AG04449 (cell line): Measurements from ENCODE around the gene COL13A1.

ENCODE experiments used
- CTCF ChIA-PET: fragments of 350-600 bp; formaldehyde crosslinking; extraction: SDS; loops from one replicate; lab custom pipeline; 2021; ENCODE audit warnings: antibody characterized with exemption; lab: Yijun Ruan, JAX
- POLR2A ChIA-PET: fragments of 400-600, 350-600 bp; formaldehyde crosslinking; extraction: SDS; loops from one replicate; lab custom pipeline; 2020; ENCODE audit warnings: antibody characterized with exemption, inconsistent platforms; lab: Yijun Ruan, JAX
- DNase-seq: peaks from one replicate; pipeline ENCODE4 v3.0.0-alpha.2; 2010; ENCODE audit warnings: low read depth, low spot score
- H3K4me3 ChIP-seq: 2 replicates; pipeline ENCODE4 v1.5.1; 2011; ENCODE audit warnings: low read depth, mild to moderate bottlenecking, control low read depth, low read length
- CTCF ChIP-seq: IDR thresholded peaks from one replicate; pipeline ENCODE4 v1.5.1; 2011; ENCODE audit warnings: mild to moderate bottlenecking, moderate library complexity, low read length, control low read depth, inconsistent platforms; ENCODE audit not compliant: insufficient read depth; ENCODE audit errors: missing control alignments

COL13A1 gene

GRCh38 chr10:69818676-69819239 lies 17.1 kb downstream of the COL13A1 start:
- DNase-seq = no peak
- ChIA-PET CTCF (interaction anchor here (0.9 to 1.3 kb wide), 4 partner anchors 11 to 96 kb away, joined by 3 to 7 read pairs (median 4); no protein-coding TSS in a partner anchor), POLR2A (no interaction called here)
- no peak for TF ChIP-seq CTCF
- H3K4me3 ChIP-seq = no peak overlapping the region

GRCh38 chr10:69819716-69820506 lies 18.2 kb downstream of the COL13A1 start:
- POLR2A ChIA-PET = no interaction called here
- no peak for TF ChIP-seq CTCF
- no peak for DNase-seq
- no peak overlapping the region for H3K4me3 ChIP-seq
- CTCF ChIA-PET = interaction anchor here (0.9 to 2.5 kb wide), 2 partner anchors 17 to 20 kb away, joined by 3 to 9 read pairs; no protein-coding TSS in a partner anchor

GRCh38 chr10:69820817-69821216 lies 19.1 kb downstream of the COL13A1 start:
- POLR2A ChIA-PET = no interaction called here
- TF ChIP-seq CTCF = no peak
- no peak for DNase-seq
- CTCF ChIA-PET = interaction anchor here (1.0 to 2.5 kb wide), 2 partner anchors 21 to 94 kb away, joined by 3 to 9 read pairs; no protein-coding TSS in a partner anchor
- H3K4me3 ChIP-seq = no peak overlapping the region

GRCh38 chr10:69825604-69826003 lies 23.9 kb downstream of the COL13A1 start:
- POLR2A ChIA-PET = no interaction called here
- DNase-seq = no peak
- no peak for TF ChIP-seq CTCF

GRCh38 chr10:69826094-69826493 lies 24.4 kb downstream of the COL13A1 start:
- H3K4me3 ChIP-seq = no peak overlapping the region
- ChIA-PET POLR2A (no interaction called here), CTCF (interaction anchor here (0.8 kb wide), 1 partner anchor 14 kb away, joined by 4 read pairs; no protein-coding TSS in a partner anchor)
- no peak for DNase-seq
- TF ChIP-seq CTCF = no peak

More at GRCh38 chr10:69825604-69826003, 23.9 kb downstream of the COL13A1 start:
- CTCF ChIA-PET = no interaction called here
- no peak overlapping the region for H3K4me3 ChIP-seq

- CTCF ChIA-PET = interaction anchor here (0.8 to 1.8 kb wide), 5 partner anchors 13 to 87 kb away, joined by 3 to 7 read pairs (median 4); no protein-coding TSS in a partner anchor
- DNase-seq = no peak
- POLR2A ChIA-PET = no interaction called here
These were observed 25.3 kb downstream of the COL13A1 start for GRCh38 chr10:69826789-69827554.

More at GRCh38 chr10:69826789-69827554, 25.3 kb downstream of the COL13A1 start:
- TF ChIP-seq CTCF = no peak
- H3K4me3 ChIP-seq = no peak overlapping the region
